Measurements from ENCODE around the gene AP2M1. TPM values are rescaled to one million over a fixed set of nuclear protein-coding genes. Genes with fewer than 3 reads are reported as not detected.

The AP2M1 gene
- total RNA-seq, 1 donor from 2014 or later = 168 TPM

GRCh38 chr3:184229394-184230080, 54.9 kb downstream of the AP2M1 start, which contains the start of gene VWA5B2:
Gene VWA5B2 (plus strand): TSS chr3:184229585. CDS start chr3:184230529, 944 bp downstream.
- peak within 1 kb of the TSS in 2 of 3 donors; percentile 32 to 45 for H3K9ac ChIP-seq (ENCODE audit: low read depth in 1 of 3, low read length in 3 of 3)
- no peaks in the 10 kb centered on the region for H3K36me3 ChIP-seq (ENCODE audit: control insufficient read depth in 3 of 3, insufficient read depth in 3 of 3, low read length in 3 of 3)
- no peak within 1 kb of the TSS for H3K27ac ChIP-seq (ENCODE audit: low read depth, low read length)
- H3K9me3 ChIP-seq (ENCODE audit: control insufficient read depth in 3 of 3, low read length in 3 of 3) = no peaks in the 10 kb centered on the region
- peaks cover 47 to 61% (median 54%) of the 10 kb centered on the region in 3 donors for H3K27me3 ChIP-seq (ENCODE audit: control insufficient read depth in 3 of 3, insufficient read depth in 3 of 3, low read length in 3 of 3)
- peak within 1 kb of the TSS; percentile 23 to 67 (median 66) for H3K4me3 ChIP-seq (ENCODE audit: low read length in 3 of 3)
- peaks cover 5 to 10% (median 10%) of the 10 kb centered on the region in 3 donors for H3K4me1 ChIP-seq (ENCODE audit: control insufficient read depth in 3 of 3, insufficient read depth in 3 of 3, low read length in 3 of 3)

DNA sequence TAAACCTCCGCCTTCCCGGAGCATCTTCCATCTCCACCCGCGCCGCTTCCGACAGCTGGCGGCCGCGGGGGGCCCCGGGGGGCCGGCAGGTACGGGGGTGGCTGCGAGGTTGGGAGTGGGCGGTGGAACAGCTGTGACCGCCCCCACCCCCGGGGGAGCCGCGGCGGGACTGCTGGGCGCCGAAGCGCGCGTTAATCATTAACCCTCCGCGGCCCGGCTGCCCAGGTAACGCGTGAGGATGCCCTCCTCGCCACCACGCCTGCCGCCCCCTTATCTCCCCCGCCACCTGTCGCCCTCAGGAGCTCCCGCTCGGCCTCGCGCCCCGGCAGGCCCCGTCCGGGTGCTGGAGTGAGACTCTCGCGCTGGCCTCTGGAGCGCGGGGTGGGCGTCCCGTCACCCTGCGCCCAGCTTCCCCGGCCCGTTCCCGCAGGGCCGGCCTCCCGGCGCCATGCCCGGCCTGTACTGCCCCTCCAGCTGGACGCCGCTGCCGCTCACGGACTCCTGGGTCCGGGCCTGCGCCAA, 55.5 kb downstream of the AP2M1 start:
- peaks cover 47 to 61% (median 54%) of the 10 kb centered on the region in 3 donors for H3K27me3 ChIP-seq (ENCODE audit: control insufficient read depth in 3 of 3, insufficient read depth in 3 of 3, low read length in 3 of 3)
- peak overlapping the region in 1 of 3 donors; percentile 8 for H3K9ac ChIP-seq (ENCODE audit: low read depth in 1 of 3, low read length in 3 of 3)
- H3K4me1 ChIP-seq (ENCODE audit: control insufficient read depth in 3 of 3, insufficient read depth in 3 of 3, low read length in 3 of 3) = peaks cover 5 to 10% (median 10%) of the 10 kb centered on the region in 3 donors
- no peaks in the 10 kb centered on the region for H3K36me3 ChIP-seq (ENCODE audit: control insufficient read depth in 3 of 3, insufficient read depth in 3 of 3, low read length in 3 of 3)
- no peak overlapping the region for H3K27ac ChIP-seq (ENCODE audit: low read depth, low read length)
- no peaks in the 10 kb centered on the region for H3K9me3 ChIP-seq (ENCODE audit: control insufficient read depth in 3 of 3, low read length in 3 of 3)
- H3K4me3 ChIP-seq (ENCODE audit: low read length in 3 of 3) = peak overlapping the region in 1 of 3 donors; percentile 32

- H3K27me3 ChIP-seq (ENCODE audit: control insufficient read depth in 3 of 3, insufficient read depth in 3 of 3, low read length in 3 of 3) = peaks cover 47 to 61% (median 54%) of the 10 kb centered on the region in 3 donors
- no peak overlapping the region for H3K27ac ChIP-seq (ENCODE audit: low read depth, low read length)
- peaks cover 5 to 10% (median 10%) of the 10 kb centered on the region in 3 donors for H3K4me1 ChIP-seq (ENCODE audit: control insufficient read depth in 3 of 3, insufficient read depth in 3 of 3, low read length in 3 of 3)
- H3K36me3 ChIP-seq (ENCODE audit: control insufficient read depth in 3 of 3, insufficient read depth in 3 of 3, low read length in 3 of 3) = no peaks in the 10 kb centered on the region
- H3K4me3 ChIP-seq (ENCODE audit: low read length in 3 of 3) = no peak overlapping the region
- peak overlapping the region in 1 of 3 donors; percentile 8 for H3K9ac ChIP-seq (ENCODE audit: low read depth in 1 of 3, low read length in 3 of 3)
- H3K9me3 ChIP-seq (ENCODE audit: control insufficient read depth in 3 of 3, low read length in 3 of 3) = no peaks in the 10 kb centered on the region
These were observed 56.2 kb downstream of the AP2M1 start for GRCh38 chr3:184230603-184231528.

DNA sequence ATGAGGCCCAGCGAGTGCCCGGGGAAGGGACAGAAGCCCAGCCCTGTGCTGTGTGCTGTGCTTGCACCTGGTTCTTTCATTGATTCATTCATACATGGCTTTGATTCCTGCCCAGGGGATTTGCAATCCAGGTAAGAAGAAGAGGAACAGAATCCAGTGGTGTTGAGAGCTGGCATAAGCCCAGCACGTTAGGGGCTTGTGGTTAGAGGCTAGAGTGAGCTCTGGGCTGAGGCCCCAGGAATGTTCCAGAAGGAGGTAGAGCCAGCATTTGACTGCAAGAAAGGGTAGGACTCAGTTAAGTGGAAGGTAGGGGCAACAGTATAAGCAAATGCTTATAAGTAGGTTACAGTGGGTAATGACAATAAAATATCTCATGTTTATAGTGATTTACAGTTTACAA, 57.0 kb downstream of the AP2M1 start:
- H3K9ac ChIP-seq (ENCODE audit: low read depth in 1 of 3, low read length in 3 of 3) = no peak overlapping the region
- peaks cover 5 to 10% (median 10%) of the 10 kb centered on the region in 3 donors for H3K4me1 ChIP-seq (ENCODE audit: control insufficient read depth in 3 of 3, insufficient read depth in 3 of 3, low read length in 3 of 3)
- no peaks in the 10 kb centered on the region for H3K9me3 ChIP-seq (ENCODE audit: control insufficient read depth in 3 of 3, low read length in 3 of 3)
- no peak overlapping the region for H3K4me3 ChIP-seq (ENCODE audit: low read length in 3 of 3)
- H3K27me3 ChIP-seq (ENCODE audit: control insufficient read depth in 3 of 3, insufficient read depth in 3 of 3, low read length in 3 of 3) = peaks cover 49 to 66% (median 52%) of the 10 kb centered on the region in 3 donors
- H3K27ac ChIP-seq (ENCODE audit: low read depth, low read length) = no peak overlapping the region
- H3K36me3 ChIP-seq (ENCODE audit: control insufficient read depth in 3 of 3, insufficient read depth in 3 of 3, low read length in 3 of 3) = no peaks in the 10 kb centered on the region

GRCh38 chr3:184233127-184233843, 58.6 kb downstream of the AP2M1 start:
- no peaks in the 10 kb centered on the region for H3K36me3 ChIP-seq (ENCODE audit: control insufficient read depth in 3 of 3, insufficient read depth in 3 of 3, low read length in 3 of 3)
- peaks cover 5 to 10% (median 10%) of the 10 kb centered on the region in 3 donors for H3K4me1 ChIP-seq (ENCODE audit: control insufficient read depth in 3 of 3, insufficient read depth in 3 of 3, low read length in 3 of 3)
- peaks cover 49 to 64% (median 50%) of the 10 kb centered on the region in 3 donors for H3K27me3 ChIP-seq (ENCODE audit: control insufficient read depth in 3 of 3, insufficient read depth in 3 of 3, low read length in 3 of 3)
- no peak overlapping the region for H3K4me3 ChIP-seq (ENCODE audit: low read length in 3 of 3)
- no peak overlapping the region for H3K9ac ChIP-seq (ENCODE audit: low read depth in 1 of 3, low read length in 3 of 3)
- no peaks in the 10 kb centered on the region for H3K9me3 ChIP-seq (ENCODE audit: control insufficient read depth in 3 of 3, low read length in 3 of 3)
- no peak overlapping the region for H3K27ac ChIP-seq (ENCODE audit: low read depth, low read length)

Other genes with a start within 250 kb of the AP2M1 start
- 17.7 TPM for gene ABCC5, start 157.0 kb upstream of the AP2M1 start, total RNA-seq
- not detected for gene HTR3D, start 143.1 kb upstream of the AP2M1 start, total RNA-seq
- gene HTR3C, start 121.8 kb upstream of the AP2M1 start, total RNA-seq = not detected
- gene HTR3E, start 77.8 kb upstream of the AP2M1 start, total RNA-seq = not detected
- gene EIF2B5, start 39.5 kb upstream of the AP2M1 start, total RNA-seq = 38.1 TPM
- 23.5 TPM for gene DVL3, start 19.5 kb upstream of the AP2M1 start, total RNA-seq
- 45.9 TPM for gene ABCF3, start 11.3 kb downstream of the AP2M1 start, total RNA-seq
- not detected for gene VWA5B2, start 54.7 kb downstream of the AP2M1 start, total RNA-seq
- 17.2 TPM for gene ALG3, start 74.1 kb downstream of the AP2M1 start, total RNA-seq
- gene EEF1AKMT4, start 74.8 kb downstream of the AP2M1 start, total RNA-seq = 2.1 TPM
- gene CAMK2N2, start 86.7 kb downstream of the AP2M1 start, total RNA-seq = not detected
- gene ECE2, start 101.2 kb downstream of the AP2M1 start, total RNA-seq = not detected
- gene PSMD2, start 124.4 kb downstream of the AP2M1 start, total RNA-seq = 259 TPM
- gene EIF4G1, start 139.8 kb downstream of the AP2M1 start, total RNA-seq = 162 TPM
- gene FAM131A, start 162.7 kb downstream of the AP2M1 start, total RNA-seq = 9.4 TPM
- 2.6 TPM for gene CLCN2, start 186.8 kb downstream of the AP2M1 start, total RNA-seq
- gene POLR2H, start 186.9 kb downstream of the AP2M1 start, total RNA-seq = 44.4 TPM
- gene THPO, start 203.4 kb downstream of the AP2M1 start, total RNA-seq = under 0.01 TPM
- gene CHRD, start 205.2 kb downstream of the AP2M1 start, total RNA-seq = 14.1 TPM

Data from skeletal muscle tissue (tissue), 4 donors.